GM21360 (cell line): ENCODE results near the gene SUN1.

Experiments used
- ATAC-seq: cut with Tn5 transposase; IDR thresholded peaks from one replicate; pipeline ENCODE4 v1.9.1; 2021; ENCODE audit warnings: mild to moderate bottlenecking, moderate library complexity; ENCODE audit not compliant: unreplicated experiment

Gene SUN1

DNA sequence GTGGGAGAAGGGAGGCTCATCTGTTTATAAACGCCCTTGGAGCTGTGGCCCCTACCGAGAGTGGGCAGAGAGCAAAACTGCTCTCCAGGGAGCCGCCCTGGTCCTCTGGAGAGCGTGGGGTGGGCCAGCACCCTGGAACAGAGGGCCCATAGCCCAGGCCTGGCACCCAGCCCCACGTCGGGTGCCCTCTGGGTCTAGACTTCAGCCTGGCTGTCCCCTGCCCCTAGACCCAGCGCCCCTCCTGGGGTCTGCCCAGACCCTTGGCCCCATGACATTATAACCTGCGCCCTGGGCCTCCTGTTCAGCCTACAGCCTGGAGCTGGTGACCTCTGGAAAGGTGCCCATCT is 68.7 kb downstream of the SUN1 start:
- ATAC-seq, result no peak

GRCh38 chr7:901388-902154 is 69.3 kb downstream of the SUN1 start:
- ATAC-seq, result no peak

DNA sequence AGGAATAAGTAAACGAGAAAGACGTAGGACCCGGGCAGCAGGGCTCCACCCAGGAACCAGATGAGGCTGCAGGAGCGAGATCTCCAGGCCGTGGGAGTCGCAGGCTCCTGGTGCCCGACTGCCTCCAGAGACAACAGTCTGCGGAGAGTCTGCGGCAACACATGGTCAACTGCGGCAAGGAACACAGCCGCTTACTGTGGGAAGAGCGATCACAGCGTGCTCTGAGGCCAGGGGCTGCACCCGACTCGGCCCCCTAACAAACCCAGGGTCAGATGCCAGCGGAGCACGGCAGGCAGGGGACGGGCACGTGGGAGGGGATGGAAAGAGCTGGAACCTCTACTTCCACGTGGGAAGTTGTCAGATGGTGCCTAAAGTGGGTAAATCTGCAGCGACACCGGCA is 70.7 kb downstream of the SUN1 start:
- no peak for ATAC-seq

DNA sequence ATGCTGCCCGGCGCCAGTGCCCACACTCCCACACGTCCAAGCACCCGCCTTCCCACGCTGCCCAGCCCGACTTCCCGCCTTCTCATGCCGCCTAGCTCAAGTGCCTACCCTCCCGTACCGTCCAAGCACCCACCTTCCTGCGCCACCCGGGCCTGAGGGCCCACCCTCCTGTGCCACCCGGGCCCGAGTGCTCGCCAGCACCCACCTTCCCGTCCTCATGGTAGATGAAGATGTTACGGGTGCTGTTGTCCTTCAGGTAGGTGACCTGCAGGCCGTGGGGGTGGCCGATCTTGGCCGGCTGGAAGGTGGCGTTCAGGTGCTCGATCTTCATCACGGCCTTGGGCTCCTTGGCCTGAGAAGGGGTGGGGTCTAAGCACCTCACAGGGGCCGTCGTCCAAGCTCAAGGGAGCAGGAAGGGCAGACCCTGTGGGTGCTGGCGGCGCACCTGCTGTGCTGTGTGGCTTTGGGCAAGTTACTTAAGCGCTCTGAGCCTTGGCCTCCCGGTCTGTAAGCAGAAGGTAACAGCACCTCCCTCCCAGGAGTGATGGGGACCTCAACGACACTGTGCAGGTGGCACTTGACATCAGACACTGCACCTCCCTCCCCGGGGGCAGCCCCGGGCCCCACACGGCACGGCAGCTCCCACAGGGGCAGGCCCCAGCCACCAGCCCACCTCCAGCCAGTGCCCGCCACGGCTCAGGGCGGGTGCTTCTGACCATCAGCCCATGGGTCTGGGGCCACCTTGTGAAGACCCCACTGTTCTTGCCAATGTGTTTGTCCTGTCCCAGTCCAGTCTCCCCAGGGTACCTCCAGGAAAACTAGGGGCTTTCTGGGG is 71.9 kb downstream of the SUN1 start:
- ATAC-seq, result no peak

- ATAC-seq, result no peak
These were observed 72.6 kb downstream of the SUN1 start for GRCh38 chr7:904847-905246.

- no peak for ATAC-seq
These were observed 74.5 kb downstream of the SUN1 start for GRCh38 chr7:906776-907157.

GRCh38 chr7:907158-907980 is 75.1 kb downstream of the SUN1 start:
- ATAC-seq, result no peak

GRCh38 chr7:908159-908581 is 75.9 kb downstream of the SUN1 start:
- ATAC-seq, result peak; percentile 5

- ATAC-seq, result peak; percentile 52
These were observed 76.5 kb downstream of the SUN1 start for GRCh38 chr7:908591-909357.

DNA sequence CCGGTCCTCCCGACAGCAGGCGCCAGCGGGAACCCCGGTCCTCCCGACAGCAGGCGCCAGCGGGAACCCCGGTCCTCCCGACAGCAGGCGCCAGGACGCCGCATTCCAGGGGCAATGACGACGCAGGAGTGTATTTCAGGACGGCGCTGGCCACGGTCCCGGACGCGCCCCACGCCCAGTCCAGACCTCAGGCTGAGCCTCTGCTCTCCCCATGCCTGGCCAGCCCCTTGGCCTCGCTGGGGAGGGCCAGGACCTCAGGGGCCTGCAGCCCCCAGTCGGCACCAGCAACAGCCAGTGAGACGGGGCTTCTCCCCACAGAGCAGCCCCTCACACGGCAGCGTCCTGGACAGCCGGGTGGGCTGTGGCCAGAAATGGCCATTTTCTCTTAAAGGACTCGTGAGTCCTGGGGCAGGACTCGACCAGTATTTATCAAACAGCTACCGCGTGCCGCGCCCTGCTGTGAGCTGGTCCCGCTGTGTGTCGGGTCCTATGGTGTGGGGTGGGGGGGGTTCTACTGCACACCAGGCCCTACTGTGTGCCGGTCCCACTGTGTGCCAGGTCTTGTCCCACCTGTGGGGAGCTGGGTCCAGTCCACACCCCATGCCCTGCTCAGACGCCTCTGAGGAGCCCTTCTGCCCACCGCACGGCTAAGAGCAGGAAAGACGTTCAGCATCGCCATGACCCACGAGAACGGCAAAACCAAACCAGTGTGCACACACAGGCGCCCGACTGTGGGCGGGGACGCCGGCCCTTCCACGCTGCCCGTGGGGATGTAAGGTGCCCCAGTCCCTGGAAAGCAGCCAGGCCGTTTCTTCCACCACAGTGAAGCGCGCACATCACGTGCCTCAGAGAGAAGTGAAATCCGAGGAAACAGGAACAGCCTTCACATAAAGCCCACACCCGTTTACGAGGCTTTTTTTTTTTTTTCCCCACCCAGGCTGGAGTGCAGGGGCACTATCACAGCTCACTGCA is 77.4 kb downstream of the SUN1 start:
- ATAC-seq, result no peak

DNA sequence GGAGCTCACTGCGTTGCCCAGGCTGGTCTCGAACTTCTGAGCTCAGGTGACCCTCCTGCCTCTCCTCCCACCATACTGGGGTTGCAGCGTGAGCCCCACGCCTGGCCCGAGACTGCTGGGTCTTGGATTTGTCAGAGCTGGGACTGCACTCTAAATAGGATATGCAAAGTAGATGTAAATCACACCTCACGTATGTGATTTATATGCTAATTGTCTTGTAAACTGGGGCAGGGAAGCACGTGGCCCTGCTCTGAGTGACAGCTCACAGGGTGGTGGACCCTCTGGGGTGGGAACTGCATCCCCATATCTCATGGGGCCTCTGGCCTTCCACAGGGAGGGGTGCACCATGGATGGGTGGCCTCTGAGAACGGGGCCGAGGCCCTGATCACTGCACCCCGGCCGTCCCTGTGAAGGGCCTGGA is 78.2 kb downstream of the SUN1 start:
- ATAC-seq, result no peak

GRCh38 chr7:910931-911431 is 78.7 kb downstream of the SUN1 start:
- ATAC-seq, result no peak

- no peak for ATAC-seq
These were observed 79.7 kb downstream of the SUN1 start for GRCh38 chr7:911791-912480.

DNA sequence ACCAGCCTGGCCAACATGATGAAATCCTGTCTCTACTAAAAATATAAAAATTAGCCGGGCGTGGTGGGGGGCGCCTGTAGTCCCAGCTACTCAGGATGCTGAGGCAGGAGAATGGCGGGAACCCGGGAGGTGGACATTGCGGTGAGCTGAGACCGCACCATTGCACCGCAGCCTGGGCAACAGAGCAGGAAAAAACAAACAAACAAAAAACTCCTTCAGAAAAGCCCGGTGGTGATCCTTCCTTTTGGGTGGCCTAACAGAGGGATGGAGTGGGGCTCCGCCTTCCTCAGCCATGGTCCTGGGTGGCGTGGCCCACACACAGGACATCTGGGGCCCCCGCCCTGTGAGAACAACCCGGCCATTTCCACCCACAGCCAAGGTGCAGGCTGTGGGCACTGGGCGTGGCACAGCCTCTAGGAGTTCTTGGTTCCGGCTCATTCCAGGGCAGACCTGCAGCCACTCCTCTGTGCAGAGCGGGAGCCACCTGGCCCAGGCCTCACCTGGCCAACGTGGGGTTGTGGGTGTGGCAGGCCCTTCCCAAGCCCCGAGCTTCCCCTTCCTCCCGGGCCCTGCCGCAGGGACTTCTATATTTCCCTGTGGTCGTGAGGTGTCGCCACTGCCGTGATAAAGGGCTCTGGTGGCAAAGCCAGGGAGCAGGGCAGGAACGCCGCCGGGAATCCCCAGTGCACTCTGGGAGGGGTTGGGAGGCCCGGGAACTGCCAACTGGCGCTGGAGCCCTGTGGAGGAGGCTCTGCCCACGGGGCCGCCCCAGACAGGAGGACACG is 81.7 kb downstream of the SUN1 start:
- ATAC-seq, result no peak

DNA sequence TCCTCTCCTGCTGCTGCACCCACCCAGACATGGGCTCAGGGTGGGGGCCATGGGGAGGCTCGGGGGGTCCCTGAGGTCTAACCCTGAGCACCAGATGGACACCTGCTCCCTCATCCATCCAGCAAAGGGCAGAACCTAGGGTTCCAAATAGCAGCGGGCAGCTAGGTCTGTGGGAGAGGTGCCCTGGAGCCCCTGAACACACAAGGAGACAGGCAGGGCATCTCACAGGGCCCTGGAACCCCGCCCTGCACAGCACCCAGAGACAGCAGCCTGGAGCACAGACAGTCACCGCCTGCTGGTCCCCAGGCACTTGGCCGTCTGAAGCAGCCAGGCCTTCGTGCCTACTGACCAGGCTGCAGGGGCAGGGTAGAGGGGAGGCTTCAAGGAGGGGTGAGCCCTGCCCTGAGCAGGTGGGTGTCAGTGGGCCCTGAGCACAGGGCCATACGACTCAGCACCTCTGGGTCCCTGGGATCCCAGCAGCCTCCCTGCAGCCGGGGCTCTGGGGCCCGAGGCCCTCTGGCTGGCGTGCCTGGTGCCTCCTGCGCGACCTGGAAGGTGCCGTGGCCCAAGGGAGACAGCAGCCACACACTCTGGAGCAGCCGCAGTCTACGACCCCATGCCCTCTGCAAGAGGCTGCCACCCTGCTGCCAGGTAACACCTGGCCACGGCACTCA is 82.4 kb downstream of the SUN1 start:
- ATAC-seq, result no peak

DNA sequence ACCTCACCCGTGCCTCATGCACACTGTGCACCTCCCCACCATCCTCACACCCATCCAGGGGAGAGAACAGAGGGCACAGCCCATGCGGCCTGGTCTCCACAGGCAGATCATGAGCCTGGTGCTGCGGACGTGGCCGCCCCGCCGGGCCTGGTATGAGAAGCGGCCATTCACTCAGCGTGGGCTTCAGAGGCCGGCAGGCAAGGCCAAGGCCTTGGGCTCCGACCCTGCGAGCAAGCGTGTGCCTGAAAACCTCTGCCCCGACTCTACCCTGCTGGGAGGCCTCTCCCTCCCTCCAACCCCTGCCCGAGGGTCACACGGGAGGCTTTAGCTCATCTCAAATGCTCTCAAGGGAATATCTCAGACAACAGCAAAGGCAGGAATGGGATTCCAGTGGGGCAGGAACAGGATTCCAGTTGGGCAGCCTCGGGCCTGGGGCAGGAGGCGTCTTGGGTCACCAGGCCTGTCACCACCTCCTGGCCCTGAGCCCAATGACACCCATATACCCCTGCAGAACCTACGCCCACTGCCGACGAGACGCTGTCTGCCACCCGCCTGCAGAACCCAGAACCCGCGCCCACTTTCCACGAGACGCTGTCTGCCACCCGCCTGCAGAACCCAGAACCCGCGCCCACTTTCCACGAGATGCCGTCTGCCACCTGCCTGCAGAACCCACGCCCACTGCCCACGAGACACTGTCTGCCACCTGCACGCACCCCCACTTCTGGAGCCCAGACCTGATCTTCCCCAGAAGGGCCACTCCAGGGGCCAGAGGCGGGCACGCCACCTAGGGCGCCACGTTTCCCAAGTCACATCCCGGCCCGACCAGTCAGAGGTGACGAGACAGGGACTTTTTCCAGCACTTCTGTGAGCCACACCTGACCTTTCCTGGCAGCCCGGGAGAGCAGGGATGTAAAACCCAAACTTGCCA is 83.3 kb downstream of the SUN1 start:
- no peak for ATAC-seq
